M059J (cell line): Measurements from ENCODE around the gene DNAH12. TPM values are rescaled to one million over a fixed set of nuclear protein-coding genes. Genes with fewer than 3 reads are reported as not detected.
"Not testable (repeated sequence)": the region's sequence is repeated elsewhere in the genome, so short reads cannot be mapped to it uniquely, and the experiment has no call there.

ENCODE experiments used
- DNase-seq: peaks from one replicate; pipeline ENCODE4 v3.0.0-alpha.2; 2012; ENCODE audit warnings: low read depth
- total RNA-seq: library from RNA; depleted of rRNA; stranded (reverse); fragments of >200 nt; shearing (Covaris generic); gene quantifications from 2 replicates; pipeline ENCODE4 v1.2.3, GENCODE V29; 2014

Gene DNAH12
- total RNA-seq, 1 experiment from 2014 or later, result 0.47 TPM

GRCh38 chr3:57421336-57421735, 122.8 kb downstream of the DNAH12 start:
- DNase-seq, result peak; percentile 8

DNA sequence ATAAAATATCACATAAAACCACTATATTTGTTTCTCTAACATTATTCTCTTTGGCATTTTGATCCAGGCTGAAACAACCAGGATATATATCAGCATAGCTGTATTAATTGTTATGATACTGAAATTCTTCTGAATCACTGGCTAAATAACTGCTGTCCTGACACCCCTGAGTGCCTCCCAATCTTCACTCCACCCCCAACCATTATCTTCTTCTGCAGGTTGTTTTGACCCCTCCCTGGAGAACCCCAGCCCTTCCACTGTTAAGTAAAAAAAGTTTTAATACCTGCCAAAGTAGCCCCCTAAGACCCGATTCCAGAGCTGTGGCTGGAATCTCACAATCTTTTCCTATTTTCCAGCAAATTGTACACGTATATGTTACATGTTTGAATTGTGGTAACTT, 124.1 kb downstream of the DNAH12 start:
- no peak for DNase-seq

- no peak for DNase-seq
Measured at GRCh38 chr3:57411715-57412114, 132.4 kb downstream of the DNAH12 start.

DNA sequence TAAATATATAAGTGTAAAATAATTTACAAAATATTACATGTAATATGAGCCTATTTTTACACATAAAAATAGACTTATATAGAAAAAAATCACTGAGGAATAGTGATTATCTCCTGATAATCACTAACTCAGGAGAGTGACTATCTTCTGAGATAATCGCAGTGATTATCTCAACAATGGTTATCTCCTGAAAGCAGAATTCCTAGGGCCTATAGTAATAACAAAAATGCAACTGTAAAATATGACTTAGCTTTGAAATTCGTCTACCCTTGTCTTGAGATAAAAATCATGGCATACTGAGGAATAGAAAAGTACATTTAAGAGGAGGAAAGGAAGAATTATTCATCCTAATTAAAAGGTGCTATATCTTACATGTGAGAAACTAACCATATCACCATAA, 134.7 kb downstream of the DNAH12 start:
- DNase-seq, result no peak

- DNase-seq, result no peak
Measured at GRCh38 chr3:57402675-57403074, 141.5 kb downstream of the DNAH12 start.

GRCh38 chr3:57397175-57398026, 146.7 kb downstream of the DNAH12 start:
- DNase-seq, result peak; percentile 55

- no peak for DNase-seq
Measured at GRCh38 chr3:57393977-57394376, 150.2 kb downstream of the DNAH12 start.

DNA sequence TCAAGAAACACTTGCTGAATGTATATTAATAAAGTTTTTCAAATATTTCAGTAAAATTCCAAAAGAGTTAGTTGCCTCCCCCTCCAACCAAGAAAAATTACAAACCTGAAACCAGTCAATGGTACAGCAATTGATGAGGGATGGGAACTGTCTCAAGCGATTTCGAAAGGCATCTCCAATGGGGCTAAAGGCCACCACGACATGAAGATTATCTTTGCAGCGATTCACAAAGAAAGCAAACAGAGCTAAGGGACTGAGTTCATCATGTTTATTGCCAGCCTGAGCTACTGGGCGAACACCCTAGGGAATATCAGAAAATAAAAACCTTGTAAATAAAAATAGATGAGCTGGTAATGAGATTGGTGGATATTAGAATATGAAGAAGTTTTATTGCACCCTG, 152.4 kb downstream of the DNAH12 start:
- DNase-seq, result no peak

DNA sequence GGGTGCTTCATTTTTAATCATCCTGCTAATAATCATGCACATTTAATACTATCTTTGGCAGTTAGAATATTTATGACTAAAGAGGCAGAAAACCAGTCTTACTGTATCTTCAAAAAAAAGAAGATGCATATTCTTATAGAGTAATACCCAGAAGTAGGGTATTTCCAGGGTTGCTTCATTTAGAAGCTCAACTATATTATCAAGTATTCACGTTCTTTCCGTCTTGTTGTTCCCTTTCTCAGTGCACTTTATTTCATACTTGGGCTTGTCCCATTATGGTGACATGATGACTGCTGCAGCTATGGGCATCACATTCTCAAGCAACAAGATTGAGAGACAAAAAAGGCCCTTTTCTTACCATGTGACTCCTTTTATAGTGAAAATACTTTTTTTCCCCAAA, 154.9 kb downstream of the DNAH12 start:
- DNase-seq, result no peak

GRCh38 chr3:57386307-57386706, 157.8 kb downstream of the DNAH12 start:
- DNase-seq, result no peak

GRCh38 chr3:57385498-57385897, 158.6 kb downstream of the DNAH12 start:
- no peak for DNase-seq

DNA sequence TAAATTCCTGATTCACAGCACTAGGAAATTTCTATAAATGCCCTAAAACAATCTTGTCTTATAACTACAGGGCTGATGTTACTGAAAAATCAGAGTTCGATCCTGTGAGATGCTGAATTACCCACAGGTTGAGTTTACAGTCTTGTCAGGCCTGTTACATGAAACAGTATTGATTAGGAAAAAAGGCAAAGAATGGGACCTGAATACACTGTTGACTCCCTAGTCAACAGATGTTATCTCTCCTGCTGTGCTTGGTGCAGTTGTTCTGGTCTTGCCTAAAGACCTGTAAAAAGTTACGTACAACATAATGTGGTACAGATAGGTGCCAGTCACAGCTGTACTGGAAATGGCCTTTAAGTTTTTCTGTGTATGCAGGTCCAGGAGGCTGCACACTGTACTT, 160.3 kb downstream of the DNAH12 start:
- no peak for DNase-seq

DNA sequence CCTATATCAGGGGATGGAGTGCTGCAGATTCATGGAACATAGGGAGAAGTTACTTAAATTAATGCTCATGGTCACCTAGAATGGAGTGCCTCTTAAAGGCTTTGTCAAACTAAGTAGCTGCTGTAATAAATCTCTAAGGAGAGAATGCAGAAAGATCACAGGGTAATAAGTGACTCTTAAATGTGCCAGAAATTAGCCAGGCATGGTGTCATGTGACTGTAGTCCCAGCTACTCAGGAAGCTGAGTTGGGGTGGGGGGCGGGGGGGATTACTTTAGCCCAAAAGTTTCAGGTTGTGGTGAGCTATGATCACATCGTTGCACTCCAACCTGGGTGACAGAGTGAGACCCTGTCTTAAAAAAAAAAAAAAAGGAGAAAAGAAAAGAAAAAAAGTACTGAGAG, 160.7 kb downstream of the DNAH12 start:
- DNase-seq, result no peak

DNA sequence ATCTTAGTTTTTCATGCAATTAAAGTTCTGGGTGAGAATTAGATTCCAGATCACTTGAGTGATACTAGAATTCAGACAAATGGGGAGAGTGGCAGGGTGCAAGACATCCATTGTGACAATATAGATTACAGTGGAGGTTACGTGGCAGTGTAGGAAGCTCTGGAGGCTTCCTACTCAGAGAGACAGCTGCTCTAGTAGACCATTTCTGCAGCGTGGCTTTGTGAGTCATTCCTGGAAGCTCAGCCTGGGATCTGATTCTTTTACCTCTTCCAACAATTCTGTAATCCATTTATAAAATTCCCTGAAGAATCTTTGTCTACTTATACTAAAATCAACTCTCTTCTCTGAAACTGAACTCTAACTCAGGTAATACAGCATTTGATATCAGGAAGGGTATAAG, 161.2 kb downstream of the DNAH12 start:
- peak; percentile 10 for DNase-seq

DNA sequence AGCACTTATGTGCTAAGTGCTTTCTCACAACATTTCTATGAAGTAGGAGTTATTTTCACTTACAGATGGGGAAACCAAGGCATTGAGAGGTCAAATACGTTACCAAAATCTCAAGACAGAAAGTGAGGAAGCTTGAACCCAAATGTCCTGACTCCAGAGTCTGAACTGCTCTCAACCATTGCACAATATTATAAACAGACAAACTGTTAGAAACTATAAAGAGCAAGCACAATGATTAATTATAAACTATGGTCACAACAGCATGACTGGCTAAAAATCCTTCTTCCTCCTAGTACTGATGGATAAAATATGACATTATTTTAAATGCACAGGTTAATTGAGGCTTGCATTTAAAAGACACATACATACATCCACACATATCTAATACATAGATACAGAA, 173.8 kb downstream of the DNAH12 start:
- no peak for DNase-seq

- DNase-seq, result not testable (repeated sequence)
Measured at GRCh38 chr3:57365089-57365488, 179.1 kb downstream of the DNAH12 start.

- not testable (repeated sequence) for DNase-seq
Measured at GRCh38 chr3:57356275-57356674, 187.9 kb downstream of the DNAH12 start.

DNA sequence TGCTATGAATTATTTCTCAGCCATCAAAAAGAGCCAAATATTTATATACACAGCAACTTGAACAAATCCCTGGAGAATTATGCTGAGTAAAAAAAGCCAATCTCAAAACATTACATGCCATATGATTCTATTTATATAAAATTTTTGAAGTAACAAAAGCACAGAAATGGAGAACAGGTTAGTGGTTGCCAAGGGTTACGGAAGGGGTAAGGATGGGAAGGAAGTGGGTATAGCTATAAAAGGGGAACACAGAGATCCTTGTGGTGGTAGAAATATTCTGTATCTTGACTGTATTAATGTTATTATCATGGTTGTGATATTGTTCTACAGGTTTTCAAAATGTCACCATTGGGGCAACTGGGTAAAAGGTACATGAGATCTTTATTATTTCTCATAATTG, 189.4 kb downstream of the DNAH12 start:
- no peak for DNase-seq

DNA sequence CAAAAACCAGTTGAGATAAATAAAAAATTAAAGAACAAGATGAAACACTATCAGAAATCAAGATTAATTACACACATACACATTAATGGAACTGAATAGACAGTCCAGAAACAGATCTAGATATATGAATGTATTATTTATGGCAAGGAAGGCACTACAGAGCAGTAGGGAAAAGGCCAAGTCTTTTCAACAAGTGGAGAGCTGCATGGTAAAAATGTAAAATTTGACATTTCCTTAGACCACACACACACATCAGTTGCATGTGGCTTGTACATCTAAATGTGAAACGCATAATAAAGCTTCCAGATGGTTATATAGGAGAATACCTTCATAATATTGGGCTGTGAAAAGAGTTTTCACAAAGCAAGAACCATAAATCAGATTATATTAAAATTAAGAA, 193.9 kb downstream of the DNAH12 start:
- DNase-seq, result no peak

DNA sequence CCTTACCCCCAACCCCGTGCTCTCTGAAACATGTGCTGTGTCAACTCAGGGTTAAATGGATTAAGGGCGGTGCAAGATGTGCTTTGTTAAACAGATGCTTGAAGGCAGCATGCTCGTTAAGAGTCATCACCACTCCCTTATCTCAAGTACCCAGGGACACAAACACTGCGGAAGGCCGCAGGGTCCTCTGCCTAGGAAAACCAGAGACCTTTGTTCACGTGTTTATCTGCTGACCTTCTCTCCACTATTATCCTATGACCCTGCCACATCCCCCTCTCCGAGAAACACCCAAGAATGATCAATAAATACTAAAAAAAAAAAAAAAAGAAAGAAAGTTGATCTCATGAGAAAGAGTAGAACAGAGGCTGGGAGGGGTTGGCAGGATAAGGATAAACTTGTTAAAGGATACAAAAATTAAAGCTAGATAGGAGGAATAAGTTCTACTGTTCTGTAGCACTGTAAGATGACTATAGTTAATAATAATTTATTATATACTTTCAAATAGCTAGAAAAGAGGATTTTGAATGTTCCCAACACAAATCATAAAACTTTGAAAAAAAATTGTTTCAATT, 205.0 kb downstream of the DNAH12 start:
- not testable (repeated sequence) for DNase-seq

DNA sequence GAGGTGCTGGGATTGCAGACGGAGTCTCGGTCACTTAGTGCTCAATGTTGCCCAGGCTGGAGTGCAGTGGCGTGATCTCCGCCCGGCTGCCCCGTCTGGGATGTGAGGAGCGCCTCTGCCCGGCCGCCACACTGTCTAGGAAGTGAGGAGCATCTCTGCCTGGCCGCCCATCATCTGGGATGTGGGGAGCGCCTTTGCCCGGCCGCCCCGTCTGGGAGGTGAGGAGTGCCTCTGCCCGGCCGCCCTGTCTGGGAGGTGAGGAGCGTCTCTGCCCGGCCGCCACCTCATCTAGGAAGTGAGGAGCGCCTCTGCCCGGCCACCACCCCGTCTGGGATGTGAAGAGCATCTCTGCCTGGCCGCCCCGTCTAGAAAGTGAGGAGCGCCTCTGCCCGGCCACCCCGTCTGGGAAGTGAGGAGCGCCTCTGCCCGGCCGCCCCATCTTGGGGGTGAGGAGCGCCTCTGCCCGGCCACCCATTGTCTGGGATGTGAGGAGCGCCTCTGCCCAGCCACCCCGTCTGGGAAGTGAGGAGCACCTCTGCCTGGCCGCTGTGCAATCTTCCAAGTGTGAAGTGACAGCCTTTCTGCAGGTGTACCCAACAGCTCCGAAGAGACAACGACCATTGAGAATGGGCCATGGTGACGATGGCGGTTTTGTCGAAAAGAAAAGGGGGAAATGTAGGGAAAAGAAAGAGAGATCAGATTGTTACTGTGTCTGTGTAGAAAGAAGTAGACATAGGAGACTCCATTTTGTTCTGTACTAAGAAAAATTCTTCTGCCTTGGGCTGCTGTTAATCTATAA, 205.7 kb downstream of the DNAH12 start:
- DNase-seq, result not testable (repeated sequence)

GRCh38 chr3:57335283-57335938, 208.7 kb downstream of the DNAH12 start:
- DNase-seq, result no peak
